ENCODE measurements around the gene PIP4P1.

- TF ChIP-seq POLR2A (IDR thresholded peaks at IDR 0.05; ENCODE audit: low read depth, low read length) (no peak), TAF1 (IDR thresholded peaks at IDR 0.05; ENCODE audit: borderline replicate concordance, low read depth, low read length) (no peak), POLR2AphosphoS5 (IDR thresholded peaks at IDR 0.05; ENCODE audit: low read depth, low read length) (no peak)
Measured at GRCh38 chr14:20492486-20492885, 31.3 kb upstream of the PIP4P1 start.

All from GM12892 (cell line).